IPS-NIHi11 (cell line): ENCODE measurements around the gene HBM.
"Not testable (repeated sequence)": the region's sequence is repeated elsewhere in the genome, so short reads cannot be mapped to it uniquely, and the experiment has no call there.

Experiments
- DNase-seq: peaks from one replicate; pipeline ENCODE4 v3.0.0; 2012; ENCODE audit warnings: mixed read lengths, low spot score

HBM gene

DNA sequence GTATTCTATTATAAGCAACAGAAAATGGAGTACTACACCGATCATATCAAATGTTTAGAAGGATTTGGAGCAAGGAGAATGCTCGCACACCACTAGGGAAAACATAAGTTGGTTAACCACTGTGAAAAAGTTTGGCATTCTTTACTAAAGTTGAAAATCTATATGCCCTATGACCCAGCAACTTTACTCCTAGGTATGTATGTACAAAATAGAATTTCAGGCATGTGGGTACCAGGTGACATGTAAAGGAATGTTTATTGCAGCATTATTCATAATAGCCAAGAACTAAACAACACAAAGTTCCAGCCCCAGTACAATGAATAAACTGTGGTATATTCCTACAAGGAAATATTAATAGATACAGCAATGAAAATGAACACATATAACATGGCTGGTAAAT is 19.1 kb upstream of the HBM start:
- no peak for DNase-seq

DNA sequence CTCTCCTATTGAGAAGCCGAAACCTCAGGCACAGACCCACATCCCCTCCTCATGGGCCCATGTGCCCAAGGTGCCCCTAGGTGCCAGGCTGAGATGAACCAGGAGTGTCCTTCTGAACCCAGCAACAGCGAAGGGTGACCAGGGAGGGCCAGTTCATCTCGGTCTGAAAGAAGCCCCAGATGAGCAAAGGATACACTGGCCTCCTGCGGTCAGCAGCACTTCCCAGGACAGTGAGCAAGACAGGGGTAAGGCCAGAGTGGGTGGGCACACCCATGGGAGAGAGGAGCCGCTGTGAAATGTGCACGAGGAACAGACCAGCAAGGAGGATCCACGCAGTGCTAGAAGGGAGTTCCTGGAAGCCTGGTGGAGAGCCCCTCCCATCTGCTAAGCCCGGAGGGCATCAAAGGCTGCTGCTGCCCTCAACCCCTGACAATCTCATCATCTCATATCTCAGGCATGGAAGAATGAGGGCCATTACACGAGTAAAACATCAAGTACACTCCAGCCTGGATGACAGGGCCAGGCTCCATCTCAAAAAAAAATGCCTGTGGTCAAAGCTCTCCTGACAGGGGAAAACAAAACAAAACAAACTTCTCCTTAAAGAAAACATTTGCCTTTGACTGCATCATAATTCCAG is 16.6 kb upstream of the HBM start:
- DNase-seq = no peak

DNA sequence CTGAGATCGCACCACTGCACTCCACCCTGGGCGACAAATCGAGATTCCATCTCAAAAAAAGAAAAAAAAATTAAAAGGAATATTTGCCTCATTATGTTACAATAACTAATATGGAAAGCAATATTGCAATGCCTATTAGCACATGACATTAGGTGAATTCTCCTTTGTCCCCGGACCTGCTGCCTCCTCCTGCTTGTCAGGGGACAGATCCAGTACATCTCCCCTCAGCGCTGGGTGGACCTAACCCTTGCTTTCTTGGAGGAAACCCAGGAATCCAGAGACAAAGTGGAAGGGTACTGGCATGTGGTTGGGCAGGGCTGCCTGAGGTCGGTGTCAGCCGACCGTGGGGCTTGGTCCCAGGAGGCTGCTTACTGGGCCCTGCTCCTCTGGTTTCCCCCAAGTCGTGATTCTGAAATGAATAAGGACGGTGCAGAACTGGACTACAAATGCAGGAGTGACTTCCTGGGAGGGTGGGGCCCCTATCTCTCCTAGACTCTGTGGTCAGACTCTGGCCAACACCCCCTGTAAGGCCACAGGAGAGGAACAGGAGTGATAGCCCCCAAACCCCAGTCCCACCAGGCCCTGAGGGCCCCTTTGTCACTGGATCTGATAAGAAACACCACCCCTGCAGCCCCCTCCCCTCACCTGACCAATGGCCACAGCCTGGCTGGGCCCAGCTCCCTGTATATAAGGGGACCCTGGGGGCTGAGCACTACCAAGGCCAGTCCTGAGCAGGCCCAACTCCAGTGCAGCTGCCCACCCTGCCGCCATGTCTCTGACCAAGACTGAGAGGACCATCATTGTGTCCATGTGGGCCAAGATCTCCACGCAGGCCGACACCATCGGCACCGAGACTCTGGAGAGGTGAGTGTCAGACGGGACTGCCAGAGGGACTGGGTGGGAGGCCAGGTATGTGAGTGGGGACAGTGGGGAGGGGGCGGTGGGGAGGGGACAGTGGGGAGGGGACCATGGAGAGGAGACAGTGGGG is 13.3 kb upstream of the HBM start, which contains the start of gene HBZ:
Gene HBZ (plus strand): TSS at position 504 of the 988 bp plus-strand sequence. CDS start 266 bp downstream, at position 770.
- DNase-seq = no peak

DNA sequence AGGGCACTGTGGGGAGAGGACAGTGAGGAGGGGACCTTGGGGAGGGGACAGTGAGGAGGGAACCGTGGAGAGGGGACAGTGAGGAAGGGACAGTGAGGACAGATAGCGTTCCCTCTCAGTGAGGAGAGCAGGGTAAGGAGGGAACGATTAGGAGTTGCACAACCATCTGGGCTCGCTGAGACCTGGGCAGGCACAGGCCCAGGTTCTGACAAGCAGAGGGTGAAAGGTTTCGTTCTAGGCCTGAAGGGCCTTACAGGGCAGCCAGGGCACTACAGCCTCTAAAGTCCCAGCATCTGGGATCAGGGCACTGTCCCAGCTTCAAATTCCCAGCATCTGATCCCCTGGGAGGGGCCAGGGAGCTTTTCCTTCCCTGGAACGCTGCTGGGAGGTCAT is 12.7 kb upstream of the HBM start:
- DNase-seq = not testable (repeated sequence)

DNA sequence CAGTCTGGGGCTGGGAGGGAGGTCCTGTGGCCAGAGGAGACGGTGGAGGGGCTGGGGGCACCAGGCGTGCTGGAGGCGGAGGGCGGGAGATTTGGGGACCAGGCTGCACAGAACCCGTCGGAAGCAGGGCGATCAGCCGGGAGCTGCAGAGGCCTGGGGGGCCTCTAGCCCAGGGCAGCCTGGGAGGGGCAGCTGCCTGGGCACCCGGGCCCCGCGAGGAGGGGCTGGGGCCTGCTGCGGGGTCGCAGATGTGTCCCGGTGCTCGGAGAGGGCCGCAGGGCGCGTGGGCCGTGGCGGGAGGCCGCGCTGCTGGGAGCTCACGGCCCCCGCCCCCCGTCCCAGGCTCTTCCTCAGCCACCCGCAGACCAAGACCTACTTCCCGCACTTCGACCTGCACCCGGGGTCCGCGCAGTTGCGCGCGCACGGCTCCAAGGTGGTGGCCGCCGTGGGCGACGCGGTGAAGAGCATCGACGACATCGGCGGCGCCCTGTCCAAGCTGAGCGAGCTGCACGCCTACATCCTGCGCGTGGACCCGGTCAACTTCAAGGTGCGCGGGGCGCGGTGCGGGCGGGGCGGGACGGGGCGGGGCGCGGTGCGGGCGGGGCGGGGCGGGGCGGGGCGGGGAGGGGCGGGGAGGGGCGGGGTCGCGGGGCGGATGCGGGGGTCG is 12.1 kb upstream of the HBM start:
- not testable (repeated sequence) for DNase-seq

DNA sequence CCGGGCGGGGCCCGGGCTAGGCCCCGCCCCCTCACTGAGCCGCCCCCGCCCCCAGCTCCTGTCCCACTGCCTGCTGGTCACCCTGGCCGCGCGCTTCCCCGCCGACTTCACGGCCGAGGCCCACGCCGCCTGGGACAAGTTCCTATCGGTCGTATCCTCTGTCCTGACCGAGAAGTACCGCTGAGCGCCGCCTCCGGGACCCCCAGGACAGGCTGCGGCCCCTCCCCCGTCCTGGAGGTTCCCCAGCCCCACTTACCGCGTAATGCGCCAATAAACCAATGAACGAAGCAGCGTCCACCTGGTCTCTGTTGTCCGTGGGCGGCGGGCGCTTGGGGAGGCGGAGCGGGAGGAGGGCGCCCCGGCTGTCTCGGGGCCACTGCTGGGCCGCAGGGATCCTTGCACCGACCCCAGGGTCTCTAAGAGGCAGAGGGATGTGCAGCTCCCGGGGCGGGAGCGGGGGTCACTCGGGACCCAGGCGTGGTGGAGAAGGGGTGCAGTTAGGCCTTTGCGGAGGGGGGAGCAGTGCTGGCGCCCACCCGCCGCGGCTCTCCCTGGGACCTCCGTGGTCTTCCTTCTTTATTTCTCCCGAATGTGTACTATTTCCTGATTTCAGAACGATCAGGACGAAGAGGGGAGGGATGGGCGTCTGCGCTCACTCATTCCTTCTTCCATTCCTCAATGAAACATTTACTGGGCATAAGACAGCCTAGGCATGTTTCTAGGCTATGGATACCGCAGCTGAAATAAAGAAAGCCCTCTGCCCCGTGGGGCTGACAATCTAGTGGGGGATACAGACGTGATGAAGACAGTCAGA is 11.4 kb upstream of the HBM start:
- DNase-seq = peak; percentile 73

DNA sequence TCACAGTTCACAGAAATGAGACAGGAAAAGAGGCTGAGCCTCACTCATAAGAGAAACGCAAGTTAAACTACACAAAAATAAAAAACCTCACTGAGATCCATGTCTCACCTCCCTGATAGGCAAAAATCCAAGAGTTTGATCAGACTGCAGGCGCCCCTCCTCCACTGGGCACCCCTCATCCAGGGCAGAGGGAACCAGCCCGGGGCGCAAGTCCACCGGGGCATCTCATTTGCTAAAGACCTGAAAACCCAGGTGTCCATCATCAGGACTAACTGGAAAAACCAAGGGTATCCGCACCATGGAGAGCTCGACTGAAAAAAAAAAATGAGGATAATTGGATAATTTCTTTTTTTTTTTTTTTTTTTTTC is 10.8 kb upstream of the HBM start:
- DNase-seq = no peak

DNA sequence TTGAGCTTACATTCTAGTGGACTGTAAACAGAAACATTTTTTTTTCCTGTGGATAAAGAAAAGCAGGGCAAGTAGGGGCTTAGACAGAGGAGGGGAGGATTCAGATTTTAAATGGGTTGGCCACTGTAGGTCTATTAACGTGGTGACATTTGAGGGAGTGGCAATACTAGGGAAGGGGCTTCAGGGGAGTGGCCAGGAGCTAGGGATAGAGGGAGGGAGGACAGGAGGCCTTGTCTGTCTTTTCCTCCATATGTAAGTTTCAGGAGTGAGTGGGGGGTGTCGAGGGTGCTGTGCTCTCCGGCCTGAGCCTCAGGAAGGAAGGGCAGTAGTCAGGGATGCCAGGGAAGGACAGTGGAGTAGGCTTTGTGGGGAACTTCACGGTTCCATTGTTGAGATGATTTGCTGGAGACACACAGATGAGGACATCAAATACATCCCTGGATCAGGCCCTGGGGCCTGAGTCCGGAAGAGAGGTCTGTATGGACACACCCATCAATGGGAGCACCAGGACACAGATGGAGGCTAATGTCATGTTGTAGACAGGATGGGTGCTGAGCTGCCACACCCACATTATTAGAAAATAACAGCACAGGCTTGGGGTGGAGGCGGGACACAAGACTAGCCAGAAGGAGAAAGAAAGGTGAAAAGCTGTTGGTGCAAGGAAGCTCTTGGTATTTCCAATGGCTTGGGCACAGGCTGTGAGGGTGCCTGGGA is 6.5 kb upstream of the HBM start:
- DNase-seq = no peak

DNA sequence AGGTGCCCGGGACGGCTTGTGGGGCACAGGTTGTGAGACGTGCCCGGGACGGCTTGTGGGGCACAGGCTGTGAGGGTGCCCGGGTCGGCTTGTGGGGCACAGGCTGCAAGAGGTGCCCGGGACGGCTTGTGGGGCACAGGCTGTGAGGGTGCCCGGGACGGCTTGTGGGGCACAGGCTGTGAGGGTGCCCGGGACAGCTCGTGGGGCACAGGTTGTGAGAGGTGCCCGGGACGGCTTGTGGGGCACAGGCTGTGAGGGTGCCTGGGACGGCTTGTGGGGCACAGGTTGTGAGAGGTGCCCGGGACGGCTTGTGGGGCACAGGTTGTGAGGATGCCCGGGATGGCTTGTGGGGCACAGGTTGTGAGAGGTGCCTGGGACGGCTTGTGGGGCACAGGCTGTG is 5.5 kb upstream of the HBM start:
- not testable (repeated sequence) for DNase-seq

DNA sequence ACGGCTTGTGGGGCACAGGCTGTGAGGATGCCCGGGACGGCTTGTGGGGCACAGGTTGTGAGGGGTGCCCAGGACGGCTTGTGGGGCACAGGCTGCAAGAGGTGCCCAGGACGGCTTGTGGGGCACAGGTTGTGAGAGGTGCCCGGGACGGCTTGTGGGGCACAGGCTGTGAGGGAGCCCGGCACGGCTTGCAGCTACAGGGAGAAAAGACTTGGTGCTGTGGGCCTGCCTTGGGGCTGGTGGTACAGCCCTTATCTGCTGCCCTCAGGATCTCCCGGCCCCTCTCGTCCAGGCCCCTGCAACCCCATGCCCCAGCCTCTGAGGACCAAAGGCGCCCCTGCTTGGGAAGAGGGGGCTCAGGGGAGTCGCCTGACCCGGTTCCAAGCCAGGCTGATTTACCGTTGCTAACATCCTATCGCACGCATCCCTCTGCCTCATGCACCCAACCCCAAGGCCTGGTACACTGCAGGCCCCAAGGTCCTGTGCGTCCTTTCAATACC is 5.0 kb upstream of the HBM start:
- DNase-seq = no peak

DNA sequence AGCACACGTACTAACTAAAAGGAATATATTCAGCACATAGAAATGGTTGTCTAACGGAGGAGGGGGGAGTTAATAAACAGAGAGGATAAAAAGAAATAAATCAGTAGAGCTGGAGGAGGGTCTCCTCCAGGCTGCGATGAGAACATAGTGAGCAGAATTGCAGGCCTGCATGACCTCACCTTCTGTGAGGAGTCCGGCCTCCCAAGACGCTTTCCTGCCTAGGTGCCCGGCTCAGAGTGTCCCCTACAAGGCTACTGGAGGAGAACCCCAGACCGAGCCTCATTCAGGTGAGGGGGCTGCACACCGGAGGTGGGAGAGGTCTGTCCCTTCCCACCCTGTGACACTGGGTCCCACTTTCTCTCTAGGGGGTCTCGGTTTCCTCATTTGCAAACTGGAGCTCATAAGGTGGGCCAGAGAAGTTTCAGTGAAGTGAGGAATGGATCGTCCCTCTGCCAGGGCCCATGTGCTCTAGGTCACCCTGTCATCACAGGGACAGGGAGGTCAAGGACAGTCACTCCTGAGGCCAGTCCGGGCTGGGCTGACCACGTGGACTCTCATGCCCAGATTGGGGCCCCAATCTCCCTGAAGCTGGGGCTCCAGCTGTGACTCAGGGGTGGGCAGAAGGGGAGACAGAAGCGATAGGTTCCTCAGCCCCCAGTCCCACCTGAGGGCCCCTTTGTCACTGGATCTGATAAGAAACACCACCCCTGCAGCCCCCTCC is 3.3 kb upstream of the HBM start:
- no peak for DNase-seq

DNA sequence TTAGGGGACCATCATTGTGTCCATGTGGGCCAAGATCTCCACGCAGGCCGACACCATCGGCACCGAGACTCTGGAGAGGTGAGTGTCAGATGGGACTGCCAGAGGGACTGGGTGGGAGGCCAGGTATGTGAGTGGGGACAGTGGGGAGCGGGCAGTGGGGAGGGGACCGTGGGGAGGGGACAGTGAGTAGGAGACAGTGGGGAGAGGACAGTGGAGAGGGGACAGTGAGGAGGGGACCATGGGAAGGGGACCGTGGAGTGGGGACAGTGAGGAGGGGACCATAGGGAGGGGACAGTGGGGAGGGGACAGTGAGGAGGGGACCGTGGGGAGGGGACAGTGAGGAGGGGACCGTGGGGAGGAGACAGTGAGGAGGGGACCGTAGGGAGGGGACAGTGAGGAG is 2.6 kb upstream of the HBM start:
- DNase-seq = not testable (repeated sequence)

DNA sequence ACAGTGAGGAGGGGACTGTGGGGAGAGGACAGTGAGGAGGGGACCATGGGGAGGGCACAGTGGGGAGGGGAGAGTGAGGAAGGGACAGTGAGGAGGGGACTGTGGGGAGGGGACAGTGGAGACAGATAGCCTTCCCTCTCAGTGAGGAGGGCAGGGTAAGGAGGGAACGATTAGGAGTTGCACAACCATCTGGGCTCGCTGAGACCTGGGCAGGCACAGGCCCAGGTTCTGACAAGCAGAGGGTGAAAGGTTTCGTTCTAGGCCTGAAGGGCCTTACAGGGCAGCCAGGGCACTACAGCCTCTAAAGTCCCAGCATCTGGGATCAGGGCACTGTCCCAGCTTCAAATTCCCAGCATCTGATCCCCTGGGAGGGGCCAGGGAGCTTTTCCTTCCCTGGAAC is 2.1 kb upstream of the HBM start:
- DNase-seq = not testable (repeated sequence)

DNA sequence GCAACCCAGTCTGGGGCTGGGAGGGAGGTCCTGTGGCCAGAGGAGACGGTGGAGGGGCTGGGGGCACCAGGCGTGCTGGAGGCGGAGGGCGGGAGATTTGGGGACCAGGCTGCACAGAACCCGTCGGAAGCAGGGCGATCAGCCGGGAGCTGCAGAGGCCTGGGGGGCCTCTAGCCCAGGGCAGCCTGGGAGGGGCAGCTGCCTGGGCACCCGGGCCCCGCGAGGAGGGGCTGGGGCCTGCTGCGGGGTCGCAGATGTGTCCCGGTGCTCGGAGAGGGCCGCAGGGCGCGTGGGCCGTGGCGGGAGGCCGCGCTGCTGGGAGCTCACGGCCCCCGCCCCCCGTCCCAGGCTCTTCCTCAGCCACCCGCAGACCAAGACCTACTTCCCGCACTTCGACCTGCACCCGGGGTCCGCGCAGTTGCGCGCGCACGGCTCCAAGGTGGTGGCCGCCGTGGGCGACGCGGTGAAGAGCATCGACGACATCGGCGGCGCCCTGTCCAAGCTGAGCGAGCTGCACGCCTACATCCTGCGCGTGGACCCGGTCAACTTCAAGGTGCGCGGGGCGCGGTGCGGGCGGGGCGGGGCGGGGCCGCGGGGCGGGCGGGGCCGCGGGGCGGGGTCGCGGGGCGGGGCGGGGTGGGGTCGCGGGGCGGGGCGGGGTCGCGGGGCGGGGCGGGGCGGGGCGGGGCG is 1.5 kb upstream of the HBM start:
- DNase-seq = not testable (repeated sequence)

DNA sequence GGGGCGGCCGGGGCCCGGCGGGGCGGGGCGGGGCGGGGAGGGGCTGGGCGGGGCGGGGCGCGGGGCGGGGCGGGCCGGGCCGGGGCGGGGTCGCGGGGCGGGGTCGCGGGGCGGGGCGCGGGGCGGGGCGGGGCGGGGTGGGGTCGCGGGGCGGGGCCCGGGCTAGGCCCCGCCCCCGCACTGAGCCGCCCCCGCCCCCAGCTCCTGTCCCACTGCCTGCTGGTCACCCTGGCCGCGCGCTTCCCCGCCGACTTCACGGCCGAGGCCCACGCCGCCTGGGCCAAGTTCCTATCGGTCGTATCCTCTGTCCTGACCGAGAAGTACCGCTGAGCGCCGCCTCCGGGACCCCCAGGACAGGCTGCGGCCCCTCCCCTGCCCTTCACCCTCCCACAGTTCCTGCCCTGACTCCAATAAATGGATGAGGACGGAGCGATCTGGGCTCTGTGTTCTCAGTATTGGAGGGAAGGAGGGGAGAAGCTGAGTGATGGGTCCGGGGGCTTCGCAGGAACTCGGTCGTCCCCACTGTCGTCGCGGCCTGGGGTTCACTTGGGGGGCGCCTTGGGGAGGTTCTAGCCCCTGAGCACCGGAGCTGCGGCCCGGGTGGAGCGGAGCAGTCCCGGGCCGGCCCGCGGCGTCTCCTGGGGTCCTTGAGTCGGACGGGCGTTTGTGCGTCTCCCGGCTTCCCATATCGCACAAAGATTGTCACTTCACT is 795 bp upstream of the HBM start:
- no peak for DNase-seq

DNA sequence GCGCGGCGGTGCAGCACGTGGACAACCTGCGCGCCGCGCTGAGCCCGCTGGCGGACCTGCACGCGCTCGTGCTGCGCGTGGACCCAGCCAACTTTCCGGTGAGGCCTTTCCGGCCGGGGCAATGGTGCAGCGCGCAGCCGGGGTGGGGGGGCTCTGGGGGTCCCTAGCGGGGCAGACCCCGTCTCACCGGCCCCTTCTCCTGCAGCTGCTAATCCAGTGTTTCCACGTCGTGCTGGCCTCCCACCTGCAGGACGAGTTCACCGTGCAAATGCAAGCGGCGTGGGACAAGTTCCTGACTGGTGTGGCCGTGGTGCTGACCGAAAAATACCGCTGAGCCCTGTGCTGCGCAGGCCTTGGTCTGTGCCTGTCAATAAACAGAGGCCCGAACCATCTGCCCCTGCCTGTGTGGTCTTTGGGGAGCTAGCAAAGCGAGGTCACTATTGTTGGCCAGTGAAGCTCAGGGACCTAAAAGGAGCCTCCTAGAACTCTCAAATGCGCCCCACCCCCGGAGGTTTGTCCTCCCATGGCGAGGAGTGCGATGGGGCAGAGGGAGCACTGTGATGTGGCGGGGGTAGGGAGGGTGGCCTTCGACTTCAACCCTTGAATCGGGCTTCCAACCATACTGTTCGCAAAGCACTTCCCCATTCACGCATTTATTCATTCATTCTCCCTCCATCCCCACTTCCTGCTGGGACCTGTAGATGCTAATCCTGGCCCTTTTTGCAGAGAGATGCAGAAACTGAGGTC is 770 bp downstream of the HBM start:
- no peak for DNase-seq

DNA sequence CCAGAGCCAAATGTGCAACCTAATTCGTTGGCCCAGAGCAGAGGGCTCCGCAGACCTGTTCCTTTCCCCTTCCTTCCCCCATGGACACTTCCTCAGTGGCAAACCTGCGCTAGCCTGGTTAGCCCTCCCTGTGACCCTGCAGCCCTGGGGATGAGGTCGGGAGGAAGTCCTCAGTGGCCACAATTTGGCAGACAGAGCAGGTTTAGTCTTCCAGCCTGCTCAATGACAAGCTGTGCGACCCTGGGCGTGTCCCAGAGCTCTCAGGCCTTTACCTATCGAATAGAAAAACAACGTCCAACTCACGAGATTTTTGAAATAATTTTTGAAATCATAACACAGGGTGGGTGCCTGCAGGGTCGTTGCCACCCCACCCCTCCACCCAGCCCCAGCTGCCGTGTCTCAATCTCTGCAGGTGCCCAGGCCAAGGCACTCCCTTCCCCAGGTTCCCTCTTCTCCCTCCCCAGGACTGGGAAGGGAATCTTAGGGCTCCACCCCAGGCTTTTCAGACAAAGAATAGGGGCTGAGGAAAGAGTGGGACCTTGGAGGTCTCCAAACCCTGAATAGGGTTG is 1.4 kb downstream of the HBM start:
- DNase-seq = no peak

DNA sequence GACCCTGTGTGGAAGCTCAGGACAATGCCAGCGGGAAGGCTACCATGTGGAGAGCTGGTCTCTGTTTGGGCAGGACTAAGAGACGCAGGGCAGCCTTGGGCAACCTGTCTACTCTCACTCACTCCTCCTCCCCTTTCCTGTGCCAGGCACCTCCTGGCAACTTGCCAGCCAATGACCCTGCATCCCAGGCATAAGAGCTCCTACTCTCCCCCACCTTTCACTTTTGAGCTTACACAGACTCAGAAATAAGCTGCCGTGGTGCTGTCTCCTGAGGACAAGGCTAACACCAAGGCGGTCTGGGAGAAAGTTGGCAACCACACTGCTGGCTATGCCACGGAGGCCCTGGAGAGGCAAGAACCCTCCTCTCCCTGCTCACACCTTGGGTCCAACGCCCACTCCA is 2.6 kb downstream of the HBM start:
- DNase-seq = no peak
